ENCODE data around the gene HAT1.

- TF ChIP-seq POLR2A (IDR thresholded peaks at IDR 0.05; ENCODE audit: low read depth, low read length) (no peak), MXI1 (IDR thresholded peaks at IDR 0.05; ENCODE audit: borderline replicate concordance, low read depth, low read length) (no peak), CHD1 (IDR thresholded peaks at IDR 0.05; ENCODE audit: low read depth, low read length) (no peak), CTCF (conservative IDR thresholded peaks at IDR 0.05; ENCODE audit: low read depth, low read length) (no peak), RAD21 (IDR thresholded peaks at IDR 0.05; ENCODE audit: low read length) (no peak), SMC3 (IDR thresholded peaks at IDR 0.05; ENCODE audit: low read depth, low read length) (no peak), MAZ (IDR thresholded peaks at IDR 0.05; ENCODE audit: borderline replicate concordance, low read depth, low read length) (no peak), USF2 (IDR thresholded peaks at IDR 0.05; ENCODE audit: low read depth, low read length) (no peak), RCOR1 (IDR thresholded peaks at IDR 0.05; ENCODE audit: insufficient replicate concordance, low read length) (no peak), MAFK (IDR thresholded peaks at IDR 0.05; ENCODE audit: low read depth, low read length) (no peak), CEBPB (IDR thresholded peaks at IDR 0.05; ENCODE audit: low read depth, low read length) (no peak), NFE2L2 (IDR thresholded peaks at IDR 0.05; ENCODE audit: low read depth, low read length) (no peak), BHLHE40 (IDR thresholded peaks at IDR 0.05; ENCODE audit: low read depth, low read length) (no peak), RFX5 (IDR thresholded peaks at IDR 0.05; ENCODE audit: low read depth, low read length) (no peak)
Observed at GRCh38 chr2:171966235-171966634, 44.0 kb downstream of the HAT1 start.

Measured in IMR-90 (cell line).